Endothelial cell (in vitro differentiated cells): ENCODE results near the gene SLC22A2. TPM values are rescaled to one million over a fixed set of nuclear protein-coding genes. Genes with fewer than 3 reads are reported as not detected.

ENCODE experiments used
- DNase-seq: peaks from one replicate; pipeline ENCODE4 v3.0.0; 2021; ENCODE audit warnings: low spot score
- H3K27ac Mint-ChIP-seq: one replicate; pipeline ENCODE4 v1.8.0; 2021; ENCODE audit warnings: mixed read lengths, inconsistent platforms; ENCODE audit not compliant: unreplicated experiment
- H3K27me3 Mint-ChIP-seq: one replicate; pipeline ENCODE4 v1.8.0; 2021; ENCODE audit warnings: mild to moderate bottlenecking, moderate library complexity, mixed read lengths, inconsistent platforms; ENCODE audit not compliant: unreplicated experiment
- H3K36me3 Mint-ChIP-seq: one replicate; pipeline ENCODE4 v1.8.0; 2021; ENCODE audit warnings: mild to moderate bottlenecking, low read depth, mixed read lengths, inconsistent platforms; ENCODE audit not compliant: unreplicated experiment
- H3K4me1 Mint-ChIP-seq: one replicate; pipeline ENCODE4 v1.8.0; 2021; ENCODE audit warnings: mild to moderate bottlenecking, mixed read lengths, inconsistent platforms; ENCODE audit not compliant: unreplicated experiment
- H3K4me3 Mint-ChIP-seq: one replicate; pipeline ENCODE4 v1.8.0; 2021; ENCODE audit warnings: mild to moderate bottlenecking, mixed read lengths, inconsistent platforms; ENCODE audit not compliant: unreplicated experiment
- H3K9me3 Mint-ChIP-seq: one replicate; pipeline ENCODE4 v1.8.0; 2021; ENCODE audit warnings: mixed read lengths, inconsistent platforms; ENCODE audit not compliant: unreplicated experiment
- total RNA-seq: library from RNA; stranded (reverse); fragmentation: NEBNext Ultra II Directional; extraction: Animal tissue kit (Norgen Biotek cat#: 25700); gene quantifications from one replicate; pipeline ENCODE4 v1.2.1, GENCODE V29; 2021; ENCODE audit not compliant: unreplicated experiment
- TF ChIP-seq, protein P1 (sequence below): fragments of 200-600 bp; sonication (generic); IDR thresholded peaks from one replicate; pipeline ENCODE4 v1.5.0; 2021; ENCODE audit warnings: antibody characterized with exemption; ENCODE audit not compliant: unreplicated experiment

The SLC22A2 gene
- total RNA-seq, 1 donor from 2014 or later = not detected

- Mint-ChIP-seq H3K36me3 (no peaks in the 10 kb centered on the region), H3K27me3 (peaks cover 8% of the 10 kb centered on the region), H3K4me1 (no peaks in the 10 kb centered on the region), H3K27ac (no peak overlapping the region), H3K9me3 (no peaks in the 10 kb centered on the region), H3K4me3 (no peak overlapping the region)
- TF ChIP-seq, protein P1, sequence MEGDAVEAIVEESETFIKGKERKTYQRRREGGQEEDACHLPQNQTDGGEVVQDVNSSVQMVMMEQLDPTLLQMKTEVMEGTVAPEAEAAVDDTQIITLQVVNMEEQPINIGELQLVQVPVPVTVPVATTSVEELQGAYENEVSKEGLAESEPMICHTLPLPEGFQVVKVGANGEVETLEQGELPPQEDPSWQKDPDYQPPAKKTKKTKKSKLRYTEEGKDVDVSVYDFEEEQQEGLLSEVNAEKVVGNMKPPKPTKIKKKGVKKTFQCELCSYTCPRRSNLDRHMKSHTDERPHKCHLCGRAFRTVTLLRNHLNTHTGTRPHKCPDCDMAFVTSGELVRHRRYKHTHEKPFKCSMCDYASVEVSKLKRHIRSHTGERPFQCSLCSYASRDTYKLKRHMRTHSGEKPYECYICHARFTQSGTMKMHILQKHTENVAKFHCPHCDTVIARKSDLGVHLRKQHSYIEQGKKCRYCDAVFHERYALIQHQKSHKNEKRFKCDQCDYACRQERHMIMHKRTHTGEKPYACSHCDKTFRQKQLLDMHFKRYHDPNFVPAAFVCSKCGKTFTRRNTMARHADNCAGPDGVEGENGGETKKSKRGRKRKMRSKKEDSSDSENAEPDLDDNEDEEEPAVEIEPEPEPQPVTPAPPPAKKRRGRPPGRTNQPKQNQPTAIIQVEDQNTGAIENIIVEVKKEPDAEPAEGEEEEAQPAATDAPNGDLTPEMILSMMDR = no peak
- no peak for DNase-seq
These were observed 4.7 kb upstream of the SLC22A2 start for GRCh38 chr6:160263196-160263939.

GRCh38 chr6:160261991-160262680 is 3.5 kb upstream of the SLC22A2 start:
- no peak overlapping the region for H3K4me3 Mint-ChIP-seq
- H3K9me3 Mint-ChIP-seq = no peaks in the 10 kb centered on the region
- peaks cover 7% of the 10 kb centered on the region for H3K27me3 Mint-ChIP-seq
- H3K36me3 Mint-ChIP-seq = no peaks in the 10 kb centered on the region
- DNase-seq = no peak
- H3K27ac Mint-ChIP-seq = no peak overlapping the region
- H3K4me1 Mint-ChIP-seq = no peaks in the 10 kb centered on the region
- TF ChIP-seq, protein P1 = no peak

- no peak for DNase-seq
- H3K27me3 Mint-ChIP-seq = peaks cover 7% of the 10 kb centered on the region
- no peaks in the 10 kb centered on the region for H3K9me3 Mint-ChIP-seq
- H3K36me3 Mint-ChIP-seq = no peaks in the 10 kb centered on the region
- H3K4me1 Mint-ChIP-seq = no peaks in the 10 kb centered on the region
- no peak overlapping the region for H3K4me3 Mint-ChIP-seq
- no peak overlapping the region for H3K27ac Mint-ChIP-seq
- TF ChIP-seq, protein P1 = no peak
These were observed 2.3 kb upstream of the SLC22A2 start for GRCh38 chr6:160260803-160261450.

DNA sequence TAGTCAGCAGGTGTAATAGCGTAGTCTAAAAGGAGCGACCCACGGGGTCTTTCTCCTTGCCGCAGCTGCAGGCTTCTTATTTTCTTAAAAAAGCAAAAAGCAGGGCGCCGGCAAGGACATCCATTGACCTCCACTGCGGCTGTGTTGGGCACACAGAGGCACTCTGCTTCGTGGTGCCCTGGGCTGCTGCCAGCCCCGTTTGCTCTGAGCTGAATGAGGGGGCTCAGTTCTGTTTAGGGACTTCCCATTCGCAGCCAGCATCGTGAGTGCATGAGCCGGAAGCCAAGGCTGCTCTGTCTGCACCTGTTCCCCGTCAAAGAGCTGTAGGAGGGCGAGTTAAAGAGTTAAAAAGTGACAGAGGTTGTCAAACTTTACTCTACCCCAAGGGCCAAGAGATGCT is 1.7 kb upstream of the SLC22A2 start:
- H3K27ac Mint-ChIP-seq = no peak overlapping the region

More for the DNA sequence above, 1.7 kb upstream of the SLC22A2 start:
- no peak for DNase-seq
- Mint-ChIP-seq H3K36me3 (no peaks in the 10 kb centered on the region), H3K27me3 (peaks cover 7% of the 10 kb centered on the region), H3K4me3 (no peak overlapping the region), H3K9me3 (no peaks in the 10 kb centered on the region), H3K4me1 (no peaks in the 10 kb centered on the region)
- TF ChIP-seq, protein P1 = no peak
